KG1 (cell line): ENCODE measurements around the gene NR2F6.
"Not testable (repeated sequence)": the region's sequence is repeated elsewhere in the genome, so short reads cannot be mapped to it uniquely, and the experiment has no call there.

ENCODE experiments used
- DNase-seq: peaks from one replicate; lab custom pipeline; 2025; lab: John Stamatoyannopoulos, UW

NR2F6 gene

DNA sequence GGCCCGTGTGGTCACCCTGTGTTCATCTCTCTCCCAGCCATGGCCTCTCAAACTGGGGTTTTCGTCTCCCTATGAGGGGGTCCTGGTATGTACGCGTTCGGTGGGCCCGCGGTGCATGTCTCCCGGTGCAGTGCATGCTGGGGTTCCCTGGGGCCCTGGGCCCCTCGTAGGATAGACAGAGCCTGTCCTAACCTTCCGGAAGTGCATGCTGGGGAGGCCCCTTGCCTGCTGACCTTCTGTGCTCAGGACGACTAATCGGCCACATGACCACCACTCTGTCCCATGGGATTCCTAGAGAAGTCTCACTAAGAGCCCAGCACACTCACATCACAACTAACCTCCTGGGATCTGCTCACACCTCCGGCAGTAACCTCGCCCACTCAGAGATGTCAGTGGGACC is 35.4 kb downstream of the NR2F6 start:
- DNase-seq = no peak

GRCh38 chr19:17209126-17210036 is 36.3 kb downstream of the NR2F6 start:
- DNase-seq = no peak

DNA sequence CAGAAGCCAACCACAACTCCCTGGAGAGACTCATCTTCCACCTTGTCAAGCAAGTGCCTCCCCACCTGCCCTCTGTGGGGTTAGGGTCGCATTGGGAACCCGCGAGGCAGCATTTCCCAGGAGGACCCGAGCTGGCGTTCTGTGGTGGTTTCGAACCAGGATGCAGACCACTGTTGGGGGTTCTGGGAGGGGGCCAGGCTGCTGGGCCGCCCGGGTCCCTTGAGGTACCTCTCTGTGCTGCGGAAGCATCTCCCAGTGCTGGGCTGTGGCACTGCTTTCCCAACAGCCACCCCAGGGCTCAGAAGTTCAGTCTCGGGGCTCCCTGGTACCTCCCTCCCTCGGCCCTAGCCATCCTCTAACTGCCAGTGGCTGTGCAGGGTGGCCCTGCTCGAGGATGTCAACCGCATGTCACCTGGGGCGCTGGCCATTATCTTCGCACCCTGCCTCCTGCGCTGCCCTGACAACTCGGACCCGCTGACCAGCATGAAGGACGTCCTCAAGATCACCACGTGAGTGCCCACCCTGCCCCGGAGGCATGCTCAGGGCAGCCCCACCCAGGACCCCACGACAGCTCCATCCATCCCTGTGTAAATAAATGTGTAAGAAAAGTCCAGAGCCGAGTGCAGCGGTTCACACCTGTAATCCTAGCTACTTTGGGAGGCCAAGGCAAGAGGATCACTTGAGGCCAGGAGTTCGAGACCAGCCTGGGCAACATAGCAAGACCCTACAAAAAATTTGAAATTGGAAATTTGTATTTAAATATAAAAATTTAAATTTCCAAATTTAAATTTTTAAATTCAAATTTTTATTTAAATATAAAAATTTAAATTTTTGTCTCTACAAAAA is 38.8 kb downstream of the NR2F6 start:
- DNase-seq = no peak

- DNase-seq = no peak
These were observed 40.2 kb downstream of the NR2F6 start for GRCh38 chr19:17205237-17206140.

DNA sequence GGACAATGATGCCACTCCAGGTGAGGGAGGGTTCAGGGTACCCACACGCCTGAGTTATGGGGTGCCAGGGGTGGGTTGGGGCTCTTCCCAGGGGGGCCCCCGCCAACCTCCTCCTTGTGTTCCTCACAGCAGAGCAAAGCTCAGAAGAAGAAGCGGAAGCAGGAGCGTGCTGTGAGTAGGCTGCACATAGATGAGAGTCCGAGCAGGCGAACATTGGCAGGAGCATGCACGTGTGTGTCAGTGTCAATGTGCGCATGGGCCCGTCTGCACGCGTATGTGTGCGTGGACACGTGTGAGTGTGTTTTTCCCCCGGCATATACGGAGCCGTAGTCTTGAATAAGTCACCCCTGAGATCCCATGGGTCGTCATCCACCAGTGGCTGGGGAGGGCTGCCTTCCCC is 43.0 kb downstream of the NR2F6 start:
- no peak for DNase-seq

- no peak for DNase-seq
These were observed 43.5 kb downstream of the NR2F6 start for GRCh38 chr19:17202249-17202648.

- DNase-seq = no peak
These were observed 45.2 kb downstream of the NR2F6 start for GRCh38 chr19:17200408-17201079.

DNA sequence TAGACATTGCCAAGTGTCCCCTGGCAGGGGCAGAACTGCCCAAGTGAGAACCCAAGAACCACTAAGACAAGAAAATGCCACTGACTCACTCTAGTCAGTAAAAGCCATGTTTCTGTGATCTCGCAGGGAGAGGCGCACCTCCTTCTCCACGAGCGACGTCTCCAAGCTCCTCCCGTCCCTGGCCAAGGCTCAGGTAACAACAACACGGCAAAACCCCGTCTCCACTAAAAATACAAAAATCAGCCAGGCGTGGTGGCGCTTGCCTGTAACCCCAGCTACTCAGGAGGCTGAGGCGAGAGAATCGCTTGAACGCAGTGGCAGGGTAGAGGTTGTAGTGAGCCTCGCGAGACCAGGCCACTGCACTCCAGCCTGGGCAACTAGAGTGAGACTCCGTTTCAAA is 48.1 kb downstream of the NR2F6 start:
- DNase-seq = no peak

DNA sequence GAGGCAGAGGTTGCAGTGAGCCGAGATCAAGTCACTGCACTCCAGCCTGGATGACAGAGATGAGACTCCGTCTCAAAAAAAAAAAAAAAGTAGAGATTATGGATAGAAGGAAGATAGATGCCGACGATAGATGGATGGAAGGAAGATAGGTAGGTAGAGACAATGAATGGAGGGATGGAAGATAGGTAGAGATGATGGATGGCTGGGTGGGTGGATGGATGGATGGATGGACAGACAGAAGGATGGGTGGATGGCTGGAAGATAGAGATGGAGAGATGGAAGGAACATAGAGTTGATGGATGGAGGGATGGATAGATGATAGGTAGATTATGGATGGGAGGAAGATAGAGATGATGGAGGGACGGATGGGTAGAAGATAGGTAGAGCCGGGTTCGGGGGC is 49.1 kb downstream of the NR2F6 start:
- no peak for DNase-seq

DNA sequence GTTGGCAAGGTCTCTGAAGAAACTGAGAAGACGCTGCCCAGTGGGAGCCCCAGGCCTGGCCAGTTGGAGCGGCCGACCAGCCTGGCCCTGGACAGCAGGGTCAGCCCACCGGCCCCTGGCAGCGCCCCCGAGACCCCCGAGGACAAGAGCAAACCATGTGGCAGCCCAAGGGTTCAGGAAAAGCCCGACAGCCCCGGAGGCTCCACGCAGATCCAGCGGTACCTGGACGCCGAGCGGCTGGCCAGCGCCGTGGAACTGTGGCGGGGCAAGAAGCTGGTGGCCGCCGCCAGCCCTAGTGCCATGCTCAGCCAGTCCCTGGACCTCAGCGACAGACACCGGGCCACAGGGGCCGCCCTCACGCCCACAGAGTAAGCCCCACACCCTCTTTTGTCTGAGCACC is 50.6 kb downstream of the NR2F6 start:
- no peak for DNase-seq

DNA sequence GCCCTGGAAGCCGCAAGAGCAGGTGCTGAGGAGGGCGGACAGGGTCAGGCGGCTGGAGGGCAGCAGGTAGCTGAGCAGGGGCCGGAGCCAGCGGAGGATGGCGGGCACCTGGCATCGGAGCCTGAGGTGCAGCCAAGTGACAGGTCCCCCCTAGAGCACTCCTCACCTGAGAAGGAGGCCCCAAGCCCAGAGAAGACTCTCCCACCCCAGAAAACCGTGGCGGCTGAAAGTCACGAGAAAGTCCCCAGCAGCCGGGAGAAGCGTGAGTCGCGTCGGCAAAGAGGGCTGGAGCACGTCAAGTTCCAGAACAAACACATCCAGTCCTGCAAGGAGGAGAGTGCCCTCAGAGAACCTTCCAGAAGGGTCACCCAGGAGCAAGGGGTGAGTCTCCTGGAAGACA is 51.1 kb downstream of the NR2F6 start:
- DNase-seq = no peak

GRCh38 chr19:17192751-17193150 is 53.0 kb downstream of the NR2F6 start:
- DNase-seq = no peak

DNA sequence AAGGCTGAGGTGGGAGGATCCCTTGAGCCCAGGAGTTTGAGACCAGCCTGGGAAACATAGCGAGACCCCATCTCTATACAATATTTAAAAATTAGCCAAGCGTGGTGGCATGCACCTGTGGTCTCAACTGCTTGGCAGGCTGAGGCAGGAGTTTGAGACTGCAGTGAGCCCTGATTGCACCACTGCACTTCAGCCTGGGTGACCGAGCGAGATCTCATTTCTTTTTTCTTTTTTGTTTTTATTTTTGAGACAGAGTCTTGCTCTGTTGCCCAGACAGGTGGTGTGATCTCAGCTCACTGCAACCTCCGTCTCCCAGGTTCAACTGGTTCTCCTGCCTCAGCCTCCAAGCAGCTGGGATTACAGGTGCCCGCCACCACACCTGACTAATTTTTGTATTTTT is 54.0 kb downstream of the NR2F6 start:
- DNase-seq = not testable (repeated sequence)

- DNase-seq = no peak
These were observed 60.1 kb downstream of the NR2F6 start for GRCh38 chr19:17185590-17185989.

- DNase-seq = peak; percentile 55
These were observed 61.3 kb downstream of the NR2F6 start for GRCh38 chr19:17184371-17184841.

DNA sequence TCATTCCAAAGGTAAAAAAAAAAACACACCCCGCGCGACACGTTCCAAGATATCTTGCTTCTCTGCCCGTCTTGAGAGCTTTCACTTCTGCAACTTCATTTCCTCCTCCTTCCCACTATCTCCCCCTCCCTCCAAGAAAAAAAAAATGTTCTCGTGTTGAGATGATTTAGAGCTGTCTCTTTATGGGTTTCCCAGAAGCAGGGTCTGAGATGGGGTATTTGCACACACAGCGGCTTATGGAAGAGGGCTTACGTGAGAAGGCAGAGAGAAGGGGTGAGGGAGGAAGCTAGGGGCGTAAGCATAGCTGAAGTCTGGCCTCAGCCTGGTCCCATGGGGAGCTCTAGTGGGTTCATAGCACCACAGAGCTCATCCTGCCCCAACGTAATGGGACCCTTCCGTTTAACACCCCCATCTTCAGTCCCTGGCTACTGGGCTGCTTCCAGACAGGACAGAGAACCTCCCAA is 61.8 kb downstream of the NR2F6 start:
- peak; percentile 62 for DNase-seq

GRCh38 chr19:17183271-17183761 is 62.4 kb downstream of the NR2F6 start:
- peak; percentile 62 for DNase-seq
